NB4 (cell line): ENCODE measurements around the gene PCDH15.

Experiments used
- MYC ChIP-seq: IDR thresholded peaks from 2 replicates; pipeline ENCODE4 v1.6.1; 2011; ENCODE audit warnings: low read depth, low read length
- POLR2A ChIP-seq: IDR thresholded peaks from 2 replicates; pipeline ENCODE4 v1.6.1; 2011; ENCODE audit warnings: mild to moderate bottlenecking; ENCODE audit not compliant: insufficient read length; ENCODE audit errors: extremely low read depth
- TF ChIP-seq, protein P1 (sequence below): IDR thresholded peaks from one replicate; pipeline ENCODE4 v1.5.1; 2012; ENCODE audit warnings: low read depth, low read length

DNA sequence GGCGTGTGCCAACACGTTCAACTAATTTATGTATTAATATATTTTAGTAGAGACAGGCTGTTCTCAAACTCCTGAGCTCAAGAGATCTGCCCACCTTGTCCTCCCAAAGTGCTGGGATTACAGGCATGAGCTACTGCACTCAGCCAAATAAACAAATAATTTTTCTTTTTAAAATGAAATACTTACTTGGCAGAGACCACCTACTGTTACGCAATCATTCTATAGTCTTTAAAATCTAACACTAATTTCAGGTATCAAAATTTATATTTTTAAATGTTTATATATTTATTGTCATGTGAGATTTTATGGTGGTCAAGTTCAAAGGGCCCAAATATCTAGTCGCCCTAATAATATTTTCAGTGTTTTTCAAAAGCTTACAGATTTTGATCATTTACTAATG lies 323.3 kb downstream of the PCDH15 start:
- TF ChIP-seq, protein P1, sequence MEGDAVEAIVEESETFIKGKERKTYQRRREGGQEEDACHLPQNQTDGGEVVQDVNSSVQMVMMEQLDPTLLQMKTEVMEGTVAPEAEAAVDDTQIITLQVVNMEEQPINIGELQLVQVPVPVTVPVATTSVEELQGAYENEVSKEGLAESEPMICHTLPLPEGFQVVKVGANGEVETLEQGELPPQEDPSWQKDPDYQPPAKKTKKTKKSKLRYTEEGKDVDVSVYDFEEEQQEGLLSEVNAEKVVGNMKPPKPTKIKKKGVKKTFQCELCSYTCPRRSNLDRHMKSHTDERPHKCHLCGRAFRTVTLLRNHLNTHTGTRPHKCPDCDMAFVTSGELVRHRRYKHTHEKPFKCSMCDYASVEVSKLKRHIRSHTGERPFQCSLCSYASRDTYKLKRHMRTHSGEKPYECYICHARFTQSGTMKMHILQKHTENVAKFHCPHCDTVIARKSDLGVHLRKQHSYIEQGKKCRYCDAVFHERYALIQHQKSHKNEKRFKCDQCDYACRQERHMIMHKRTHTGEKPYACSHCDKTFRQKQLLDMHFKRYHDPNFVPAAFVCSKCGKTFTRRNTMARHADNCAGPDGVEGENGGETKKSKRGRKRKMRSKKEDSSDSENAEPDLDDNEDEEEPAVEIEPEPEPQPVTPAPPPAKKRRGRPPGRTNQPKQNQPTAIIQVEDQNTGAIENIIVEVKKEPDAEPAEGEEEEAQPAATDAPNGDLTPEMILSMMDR, result no peak
- no peak for TF ChIP-seq POLR2A
- TF ChIP-seq MYC, result no peak
